Measurements from ENCODE around the gene PBX1.
A peak's percentile ranks its signal among the peaks of the same experiment; 100 is the strongest.

The PBX1 gene

GRCh38 chr1:164671966-164672571 lies 113.1 kb downstream of the PBX1 start:
- no peak for DNase-seq (ENCODE audit: low read depth)
- no peak overlapping the region for H3K4me3 ChIP-seq (ENCODE audit: control insufficient read depth, low read depth, low read length)
- TF ChIP-seq, protein P1, sequence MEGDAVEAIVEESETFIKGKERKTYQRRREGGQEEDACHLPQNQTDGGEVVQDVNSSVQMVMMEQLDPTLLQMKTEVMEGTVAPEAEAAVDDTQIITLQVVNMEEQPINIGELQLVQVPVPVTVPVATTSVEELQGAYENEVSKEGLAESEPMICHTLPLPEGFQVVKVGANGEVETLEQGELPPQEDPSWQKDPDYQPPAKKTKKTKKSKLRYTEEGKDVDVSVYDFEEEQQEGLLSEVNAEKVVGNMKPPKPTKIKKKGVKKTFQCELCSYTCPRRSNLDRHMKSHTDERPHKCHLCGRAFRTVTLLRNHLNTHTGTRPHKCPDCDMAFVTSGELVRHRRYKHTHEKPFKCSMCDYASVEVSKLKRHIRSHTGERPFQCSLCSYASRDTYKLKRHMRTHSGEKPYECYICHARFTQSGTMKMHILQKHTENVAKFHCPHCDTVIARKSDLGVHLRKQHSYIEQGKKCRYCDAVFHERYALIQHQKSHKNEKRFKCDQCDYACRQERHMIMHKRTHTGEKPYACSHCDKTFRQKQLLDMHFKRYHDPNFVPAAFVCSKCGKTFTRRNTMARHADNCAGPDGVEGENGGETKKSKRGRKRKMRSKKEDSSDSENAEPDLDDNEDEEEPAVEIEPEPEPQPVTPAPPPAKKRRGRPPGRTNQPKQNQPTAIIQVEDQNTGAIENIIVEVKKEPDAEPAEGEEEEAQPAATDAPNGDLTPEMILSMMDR (IDR thresholded peaks at IDR 0.05; ENCODE audit: control insufficient read depth, insufficient read depth, low read depth, low read length, missing control alignments) = no peak

GRCh38 chr1:164672588-164672987 lies 113.6 kb downstream of the PBX1 start:
- no peak for DNase-seq (ENCODE audit: low read depth)
- TF ChIP-seq, protein P1 (IDR thresholded peaks at IDR 0.05; ENCODE audit: control insufficient read depth, insufficient read depth, low read depth, low read length, missing control alignments) = no peak

DNA sequence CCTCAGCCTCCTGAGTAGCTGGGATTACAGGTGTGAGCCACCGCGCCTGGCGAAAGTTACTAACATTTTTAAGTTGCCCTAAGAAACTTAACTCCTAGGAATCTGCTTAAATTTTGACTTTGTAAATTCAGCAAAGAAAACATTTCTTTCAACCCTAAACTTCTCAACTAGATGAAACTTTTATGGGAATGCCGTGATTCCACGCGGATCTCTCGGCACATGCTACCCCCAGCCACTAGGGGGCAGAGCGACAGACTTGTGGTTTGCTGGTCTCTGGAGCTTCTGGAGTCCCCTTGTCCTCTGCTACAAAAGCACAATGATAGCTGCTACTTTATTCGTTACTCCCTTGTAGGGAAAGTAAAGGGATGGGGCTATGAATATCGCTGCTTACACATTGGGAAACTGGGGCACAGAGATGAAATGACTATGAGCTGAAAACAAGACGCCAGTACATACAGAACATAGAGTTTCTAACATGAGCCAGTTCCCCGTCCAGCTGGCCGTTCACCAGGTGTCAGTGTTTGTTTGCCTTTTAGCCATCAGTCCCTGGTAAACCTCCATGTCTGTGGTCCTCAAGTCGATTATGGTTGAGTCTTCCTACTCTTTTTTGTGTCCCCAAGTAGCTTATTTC lies 114.7 kb downstream of the PBX1 start:
- TF ChIP-seq, protein P1 (IDR thresholded peaks at IDR 0.05; ENCODE audit: control insufficient read depth, insufficient read depth, low read depth, low read length, missing control alignments) = peak; percentile 40

More at GRCh38 chr1:164672588-164672987, 113.6 kb downstream of the PBX1 start:
- H3K4me3 ChIP-seq (ENCODE audit: control insufficient read depth, low read depth, low read length) = no peak overlapping the region

GRCh38 chr1:164675342-164675904 lies 116.4 kb downstream of the PBX1 start:
- TF ChIP-seq, protein P1 (IDR thresholded peaks at IDR 0.05; ENCODE audit: control insufficient read depth, insufficient read depth, low read depth, low read length, missing control alignments) = no peak
- no peak overlapping the region for H3K4me3 ChIP-seq (ENCODE audit: control insufficient read depth, low read depth, low read length)
- DNase-seq (ENCODE audit: low read depth) = no peak

More for the DNA sequence above, 114.7 kb downstream of the PBX1 start:
- DNase-seq (ENCODE audit: low read depth) = no peak
- H3K4me3 ChIP-seq (ENCODE audit: control insufficient read depth, low read depth, low read length) = no peak overlapping the region

DNA sequence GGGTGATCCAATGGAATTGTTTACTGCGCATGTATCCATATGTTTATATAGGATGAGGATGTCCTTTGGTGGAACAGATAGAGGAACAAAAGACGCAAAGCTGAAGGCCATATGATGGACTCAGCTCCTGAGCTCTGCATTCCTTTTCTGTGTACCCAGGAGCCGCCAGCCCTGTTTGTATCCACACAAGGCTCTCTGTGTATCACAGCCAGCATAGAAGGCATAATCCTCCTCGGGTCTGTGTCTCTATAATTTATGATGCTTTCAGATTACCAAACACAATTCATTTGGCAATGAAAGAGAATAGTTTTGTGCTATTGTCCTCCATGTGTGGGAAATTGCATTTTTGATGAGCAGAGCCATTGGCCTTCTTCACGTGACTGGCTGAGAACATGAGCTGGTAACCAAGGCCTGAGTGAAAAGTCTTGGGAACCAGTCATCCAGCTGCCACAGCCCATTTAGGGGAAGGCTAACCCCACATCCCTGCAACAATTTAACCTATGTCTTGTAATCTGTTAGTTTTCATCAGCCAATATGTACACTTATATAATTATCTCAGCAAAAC lies 119.2 kb downstream of the PBX1 start:
- H3K4me3 ChIP-seq (ENCODE audit: control insufficient read depth, low read depth, low read length) = no peak overlapping the region
- TF ChIP-seq, protein P1 (IDR thresholded peaks at IDR 0.05; ENCODE audit: control insufficient read depth, insufficient read depth, low read depth, low read length, missing control alignments) = no peak
- DNase-seq (ENCODE audit: low read depth) = no peak

DNA sequence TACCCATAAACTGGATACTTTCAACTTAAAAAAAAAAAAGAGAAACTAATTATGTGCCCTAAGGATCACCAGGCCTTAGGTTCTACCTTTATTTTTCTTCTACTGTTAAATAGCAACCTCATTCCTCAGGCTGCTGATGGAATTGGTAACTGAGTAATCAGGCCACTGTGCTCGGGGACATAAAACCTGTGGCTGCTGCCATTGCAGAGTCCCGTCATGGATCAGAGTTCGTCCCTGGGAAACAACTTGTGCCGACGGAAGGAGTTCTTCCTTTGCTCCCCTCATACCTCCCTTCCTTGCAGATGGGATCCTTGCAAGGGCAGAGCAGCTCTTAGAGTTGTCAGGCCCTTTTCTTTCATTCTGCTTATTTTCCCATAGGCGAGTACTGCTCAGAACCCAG lies 123.6 kb downstream of the PBX1 start:
- TF ChIP-seq, protein P1 (IDR thresholded peaks at IDR 0.05; ENCODE audit: control insufficient read depth, insufficient read depth, low read depth, low read length, missing control alignments) = no peak
- no peak overlapping the region for H3K4me3 ChIP-seq (ENCODE audit: control insufficient read depth, low read depth, low read length)
- DNase-seq (ENCODE audit: low read depth) = no peak
